ENCODE results near the gene RNF150.

- TF ChIP-seq, protein P1, sequence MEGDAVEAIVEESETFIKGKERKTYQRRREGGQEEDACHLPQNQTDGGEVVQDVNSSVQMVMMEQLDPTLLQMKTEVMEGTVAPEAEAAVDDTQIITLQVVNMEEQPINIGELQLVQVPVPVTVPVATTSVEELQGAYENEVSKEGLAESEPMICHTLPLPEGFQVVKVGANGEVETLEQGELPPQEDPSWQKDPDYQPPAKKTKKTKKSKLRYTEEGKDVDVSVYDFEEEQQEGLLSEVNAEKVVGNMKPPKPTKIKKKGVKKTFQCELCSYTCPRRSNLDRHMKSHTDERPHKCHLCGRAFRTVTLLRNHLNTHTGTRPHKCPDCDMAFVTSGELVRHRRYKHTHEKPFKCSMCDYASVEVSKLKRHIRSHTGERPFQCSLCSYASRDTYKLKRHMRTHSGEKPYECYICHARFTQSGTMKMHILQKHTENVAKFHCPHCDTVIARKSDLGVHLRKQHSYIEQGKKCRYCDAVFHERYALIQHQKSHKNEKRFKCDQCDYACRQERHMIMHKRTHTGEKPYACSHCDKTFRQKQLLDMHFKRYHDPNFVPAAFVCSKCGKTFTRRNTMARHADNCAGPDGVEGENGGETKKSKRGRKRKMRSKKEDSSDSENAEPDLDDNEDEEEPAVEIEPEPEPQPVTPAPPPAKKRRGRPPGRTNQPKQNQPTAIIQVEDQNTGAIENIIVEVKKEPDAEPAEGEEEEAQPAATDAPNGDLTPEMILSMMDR (IDR thresholded peaks at IDR 0.05): no peak
- TF ChIP-seq POLR2A (IDR thresholded peaks at IDR 0.05): no peak
These were observed 229.5 kb downstream of the RNF150 start for GRCh38 chr4:140903522-140904475.

Data from adrenal gland (tissue), 5 donors.